SK-N-SH treated with all-trans-retinoic acid at 6 μM for 48 hours (cell line): Measurements from ENCODE around the gene CEMIP.

ENCODE experiments used
- ATAC-seq: fragments of 200-7000 bp; cut with Tn5 transposase; 3 replicates; pipeline ENCODE4 v1.9.1; 2020; ENCODE audit warnings: mild to moderate bottlenecking, moderate library complexity
- ARNTL ChIP-seq: fragments of 450-650 bp; formaldehyde crosslinking; IDR thresholded peaks from 2 replicates; pipeline ENCODE4 v1.5.0; 2020; ENCODE audit warnings: low read depth, mild to moderate bottlenecking, moderate library complexity, borderline replicate concordance
- BACH2 ChIP-seq: fragments of 250-450 bp; sonication (Bioruptor Pico); IDR thresholded peaks from 2 replicates; pipeline ENCODE4 v1.9.0; 2021; ENCODE audit warnings: mild to moderate bottlenecking, borderline replicate concordance
- CREB5 ChIP-seq: fragments of 250-450 bp; sonication (Bioruptor Pico); IDR thresholded peaks from 2 replicates; pipeline ENCODE4 v1.5.1; 2020; ENCODE audit warnings: low read depth, mild to moderate bottlenecking, moderate library complexity
- ESRRG ChIP-seq: fragments of 250-450 bp; sonication (Bioruptor Pico); IDR thresholded peaks from 2 replicates; pipeline ENCODE4 v1.6.1; 2021; ENCODE audit warnings: mild to moderate bottlenecking
- ISL1 ChIP-seq: fragments of 250-450 bp; sonication (Bioruptor Pico); IDR thresholded peaks from 2 replicates; pipeline ENCODE4 v2.1.2; 2022; ENCODE audit warnings: mild to moderate bottlenecking, moderate library complexity
- OSR1 ChIP-seq: fragments of 250-450 bp; sonication (Bioruptor Pico); IDR thresholded peaks from 2 replicates; pipeline ENCODE4 v1.8.0; 2022; ENCODE audit warnings: moderate library complexity, mild to moderate bottlenecking, inconsistent platforms
- PPARA ChIP-seq: fragments of 250-450 bp; sonication (Bioruptor Pico); IDR thresholded peaks from 2 replicates; pipeline ENCODE4 v1.5.0; 2020; ENCODE audit warnings: mild to moderate bottlenecking, borderline replicate concordance
- RARB ChIP-seq: fragments of 250-450 bp; sonication (Bioruptor Pico); IDR thresholded peaks from 2 replicates; pipeline ENCODE4 v1.8.0; 2021; ENCODE audit warnings: mild to moderate bottlenecking, moderate library complexity
- SNAI2 ChIP-seq: fragments of 250-450 bp; sonication (Bioruptor Pico); IDR thresholded peaks from 2 replicates; pipeline ENCODE4 v1.5.0; 2020; ENCODE audit warnings: mild to moderate bottlenecking, moderate library complexity
- TCF4 ChIP-seq: fragments of 250-450 bp; sonication (Bioruptor Pico); IDR thresholded peaks from 2 replicates; pipeline ENCODE4 v1.8.0; 2021; ENCODE audit warnings: mild to moderate bottlenecking, moderate library complexity, borderline replicate concordance
- TOX ChIP-seq: fragments of 250-450 bp; sonication (Bioruptor Pico); IDR thresholded peaks from 2 replicates; pipeline ENCODE4 v1.8.0; 2021; ENCODE audit warnings: mild to moderate bottlenecking, moderate library complexity, borderline replicate concordance
- ZC3H10 ChIP-seq: fragments of 250-450 bp; sonication (Bioruptor Pico); IDR thresholded peaks from 2 replicates; pipeline ENCODE4 v1.5.1; 2021; ENCODE audit warnings: mild to moderate bottlenecking, moderate library complexity
- ZFP3 ChIP-seq: fragments of 250-450 bp; sonication (Bioruptor Pico); IDR thresholded peaks from 2 replicates; pipeline ENCODE4 v1.5.0; 2020; ENCODE audit warnings: mild to moderate bottlenecking, moderate library complexity
- ZFP30 ChIP-seq: fragments of 450-650 bp; formaldehyde crosslinking; IDR thresholded peaks from 2 replicates; pipeline ENCODE4 v1.5.0; 2022; ENCODE audit warnings: mild to moderate bottlenecking, moderate library complexity
- ZNF565 ChIP-seq: fragments of 450-650 bp; formaldehyde crosslinking; conservative IDR thresholded peaks from 2 replicates; pipeline ENCODE4 v1.5.0; 2020; ENCODE audit warnings: low read depth, mild to moderate bottlenecking, moderate library complexity
- ZNF70 ChIP-seq: fragments of 450-650 bp; formaldehyde crosslinking; IDR thresholded peaks from 2 replicates; pipeline ENCODE4 v1.5.0; 2020; ENCODE audit warnings: mild to moderate bottlenecking, moderate library complexity
- ZNF8 ChIP-seq: fragments of 450-650 bp; formaldehyde crosslinking; IDR thresholded peaks from 2 replicates; pipeline ENCODE4 v1.5.0; 2020; ENCODE audit warnings: mild to moderate bottlenecking, moderate library complexity
- TF ChIP-seq, protein P1 (sequence below): fragments of 250-450 bp; sonication (Bioruptor Pico); IDR thresholded peaks from 2 replicates; pipeline ENCODE4 v1.5.0; 2020; ENCODE audit warnings: mild to moderate bottlenecking, moderate library complexity
- TF ChIP-seq, protein P2 (sequence below): fragments of 250-450 bp; sonication (Bioruptor Pico); IDR thresholded peaks from 2 replicates; pipeline ENCODE4 v1.8.0; 2020; ENCODE audit warnings: mild to moderate bottlenecking, moderate library complexity, borderline replicate concordance
- TF ChIP-seq, protein P3 (sequence below): fragments of 250-450 bp; sonication (Bioruptor Pico); IDR thresholded peaks from 2 replicates; pipeline ENCODE4 v1.5.1; 2021; ENCODE audit warnings: mild to moderate bottlenecking, moderate library complexity

Gene CEMIP

DNA sequence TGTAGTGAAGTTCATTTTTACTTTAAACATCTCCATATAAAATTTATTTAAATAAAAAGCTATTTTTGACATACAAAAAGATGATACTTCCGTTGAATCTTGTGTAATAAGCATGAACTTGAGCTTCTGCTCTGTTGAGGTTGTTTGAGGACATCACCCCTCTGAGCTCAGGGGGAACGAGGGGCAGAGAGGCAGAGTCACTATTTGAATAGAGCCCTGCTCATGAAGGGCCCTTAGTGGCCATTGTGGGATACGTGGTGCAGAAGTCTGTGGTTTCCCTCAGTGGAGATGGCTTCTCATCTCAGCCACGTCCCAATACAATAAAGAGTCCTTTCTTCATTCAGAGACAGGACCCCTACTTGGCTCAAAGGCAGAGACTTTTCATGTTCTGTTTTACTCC lies 10.6 kb downstream of the CEMIP start (continued):
- TF ChIP-seq, protein P1, sequence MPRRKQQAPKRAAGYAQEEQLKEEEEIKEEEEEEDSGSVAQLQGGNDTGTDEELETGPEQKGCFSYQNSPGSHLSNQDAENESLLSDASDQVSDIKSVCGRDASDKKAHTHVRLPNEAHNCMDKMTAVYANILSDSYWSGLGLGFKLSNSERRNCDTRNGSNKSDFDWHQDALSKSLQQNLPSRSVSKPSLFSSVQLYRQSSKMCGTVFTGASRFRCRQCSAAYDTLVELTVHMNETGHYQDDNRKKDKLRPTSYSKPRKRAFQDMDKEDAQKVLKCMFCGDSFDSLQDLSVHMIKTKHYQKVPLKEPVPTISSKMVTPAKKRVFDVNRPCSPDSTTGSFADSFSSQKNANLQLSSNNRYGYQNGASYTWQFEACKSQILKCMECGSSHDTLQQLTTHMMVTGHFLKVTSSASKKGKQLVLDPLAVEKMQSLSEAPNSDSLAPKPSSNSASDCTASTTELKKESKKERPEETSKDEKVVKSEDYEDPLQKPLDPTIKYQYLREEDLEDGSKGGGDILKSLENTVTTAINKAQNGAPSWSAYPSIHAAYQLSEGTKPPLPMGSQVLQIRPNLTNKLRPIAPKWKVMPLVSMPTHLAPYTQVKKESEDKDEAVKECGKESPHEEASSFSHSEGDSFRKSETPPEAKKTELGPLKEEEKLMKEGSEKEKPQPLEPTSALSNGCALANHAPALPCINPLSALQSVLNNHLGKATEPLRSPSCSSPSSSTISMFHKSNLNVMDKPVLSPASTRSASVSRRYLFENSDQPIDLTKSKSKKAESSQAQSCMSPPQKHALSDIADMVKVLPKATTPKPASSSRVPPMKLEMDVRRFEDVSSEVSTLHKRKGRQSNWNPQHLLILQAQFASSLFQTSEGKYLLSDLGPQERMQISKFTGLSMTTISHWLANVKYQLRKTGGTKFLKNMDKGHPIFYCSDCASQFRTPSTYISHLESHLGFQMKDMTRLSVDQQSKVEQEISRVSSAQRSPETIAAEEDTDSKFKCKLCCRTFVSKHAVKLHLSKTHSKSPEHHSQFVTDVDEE (CRISPR knock-in tag) = no peak
- TF ChIP-seq BACH2 (no peak), ZC3H10 (CRISPR knock-in tag) (no peak), ZNF565 (CRISPR knock-in tag) (no peak), ZNF70 (CRISPR knock-in tag) (no peak), ARNTL (CRISPR knock-in tag) (no peak), PPARA (CRISPR knock-in tag) (no peak)
- TF ChIP-seq, protein P2, sequence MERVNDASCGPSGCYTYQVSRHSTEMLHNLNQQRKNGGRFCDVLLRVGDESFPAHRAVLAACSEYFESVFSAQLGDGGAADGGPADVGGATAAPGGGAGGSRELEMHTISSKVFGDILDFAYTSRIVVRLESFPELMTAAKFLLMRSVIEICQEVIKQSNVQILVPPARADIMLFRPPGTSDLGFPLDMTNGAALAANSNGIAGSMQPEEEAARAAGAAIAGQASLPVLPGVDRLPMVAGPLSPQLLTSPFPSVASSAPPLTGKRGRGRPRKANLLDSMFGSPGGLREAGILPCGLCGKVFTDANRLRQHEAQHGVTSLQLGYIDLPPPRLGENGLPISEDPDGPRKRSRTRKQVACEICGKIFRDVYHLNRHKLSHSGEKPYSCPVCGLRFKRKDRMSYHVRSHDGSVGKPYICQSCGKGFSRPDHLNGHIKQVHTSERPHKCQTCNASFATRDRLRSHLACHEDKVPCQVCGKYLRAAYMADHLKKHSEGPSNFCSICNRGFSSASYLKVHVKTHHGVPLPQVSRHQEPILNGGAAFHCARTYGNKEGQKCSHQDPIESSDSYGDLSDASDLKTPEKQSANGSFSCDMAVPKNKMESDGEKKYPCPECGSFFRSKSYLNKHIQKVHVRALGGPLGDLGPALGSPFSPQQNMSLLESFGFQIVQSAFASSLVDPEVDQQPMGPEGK (CRISPR knock-in tag) = no peak

GRCh38 chr15:80790236-80790635 lies 11.1 kb downstream of the CEMIP start:
- no peak for ATAC-seq
- TF ChIP-seq BACH2 (no peak), ZFP3 (CRISPR knock-in tag) (no peak), ZNF8 (CRISPR knock-in tag) (no peak), OSR1 (CRISPR knock-in tag) (no peak), ISL1 (CRISPR knock-in tag) (no peak), SNAI2 (CRISPR knock-in tag) (no peak), TCF4 (CRISPR knock-in tag) (no peak), ARNTL (CRISPR knock-in tag) (no peak)
- TF ChIP-seq, protein P3, sequence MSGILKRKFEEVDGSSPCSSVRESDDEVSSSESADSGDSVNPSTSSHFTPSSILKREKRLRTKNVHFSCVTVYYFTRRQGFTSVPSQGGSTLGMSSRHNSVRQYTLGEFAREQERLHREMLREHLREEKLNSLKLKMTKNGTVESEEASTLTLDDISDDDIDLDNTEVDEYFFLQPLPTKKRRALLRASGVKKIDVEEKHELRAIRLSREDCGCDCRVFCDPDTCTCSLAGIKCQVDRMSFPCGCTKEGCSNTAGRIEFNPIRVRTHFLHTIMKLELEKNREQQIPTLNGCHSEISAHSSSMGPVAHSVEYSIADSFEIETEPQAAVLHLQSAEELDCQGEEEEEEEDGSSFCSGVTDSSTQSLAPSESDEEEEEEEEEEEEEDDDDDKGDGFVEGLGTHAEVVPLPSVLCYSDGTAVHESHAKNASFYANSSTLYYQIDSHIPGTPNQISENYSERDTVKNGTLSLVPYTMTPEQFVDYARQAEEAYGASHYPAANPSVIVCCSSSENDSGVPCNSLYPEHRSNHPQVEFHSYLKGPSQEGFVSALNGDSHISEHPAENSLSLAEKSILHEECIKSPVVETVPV = no peak

- TF ChIP-seq TCF4 (CRISPR knock-in tag) (no peak), ESRRG (CRISPR knock-in tag) (no peak), OSR1 (CRISPR knock-in tag) (no peak), ZFP30 (CRISPR knock-in tag) (no peak), TOX (CRISPR knock-in tag) (no peak), ARNTL (CRISPR knock-in tag) (no peak), ZNF70 (CRISPR knock-in tag) (no peak), CREB5 (CRISPR knock-in tag) (no peak), RARB (CRISPR knock-in tag) (no peak), ZFP3 (CRISPR knock-in tag) (no peak), PPARA (CRISPR knock-in tag) (no peak), SNAI2 (CRISPR knock-in tag) (no peak), ZC3H10 (CRISPR knock-in tag) (no peak), BACH2 (no peak), ZNF8 (CRISPR knock-in tag) (no peak)
- TF ChIP-seq, protein P1 (CRISPR knock-in tag) = no peak
- ATAC-seq = no peak
Measured at GRCh38 chr15:80791004-80791403, 11.8 kb downstream of the CEMIP start.
